GM18519 (cell line): ENCODE data around the gene CTNND2.

Source experiments
- ATAC-seq: cut with Tn5 transposase; IDR thresholded peaks from one replicate; pipeline ENCODE4 v1.9.1; 2021; ENCODE audit warnings: mild to moderate bottlenecking, moderate library complexity; ENCODE audit not compliant: unreplicated experiment, low FRiP score

CTNND2 gene

DNA sequence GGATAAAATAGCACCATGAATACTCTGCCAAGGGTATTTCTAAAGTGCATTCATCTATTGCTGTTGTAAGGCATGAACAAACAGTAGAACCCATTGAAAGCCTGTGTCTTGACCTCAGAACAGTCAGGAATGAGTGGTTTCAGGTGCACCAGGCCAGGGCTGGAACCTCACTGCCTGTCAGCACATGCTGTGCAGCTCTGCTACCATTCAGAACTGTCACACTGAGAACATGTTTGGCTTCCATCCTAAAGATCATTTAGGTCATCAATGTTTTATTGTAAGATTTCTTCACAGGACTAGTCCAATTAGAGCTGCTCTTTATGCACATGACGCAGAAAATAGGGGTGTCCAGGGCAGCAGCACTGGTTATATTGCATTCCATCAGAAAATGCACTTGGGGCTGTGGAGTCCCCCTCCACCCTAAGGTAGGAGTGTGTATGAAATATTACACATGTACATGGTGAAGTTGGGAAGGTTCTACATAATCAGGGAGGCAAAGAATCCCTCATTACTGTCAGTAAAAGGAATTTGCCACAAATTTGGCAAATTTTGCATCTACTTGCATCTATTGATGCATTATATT is 408.0 kb downstream of the CTNND2 start:
- no peak for ATAC-seq

DNA sequence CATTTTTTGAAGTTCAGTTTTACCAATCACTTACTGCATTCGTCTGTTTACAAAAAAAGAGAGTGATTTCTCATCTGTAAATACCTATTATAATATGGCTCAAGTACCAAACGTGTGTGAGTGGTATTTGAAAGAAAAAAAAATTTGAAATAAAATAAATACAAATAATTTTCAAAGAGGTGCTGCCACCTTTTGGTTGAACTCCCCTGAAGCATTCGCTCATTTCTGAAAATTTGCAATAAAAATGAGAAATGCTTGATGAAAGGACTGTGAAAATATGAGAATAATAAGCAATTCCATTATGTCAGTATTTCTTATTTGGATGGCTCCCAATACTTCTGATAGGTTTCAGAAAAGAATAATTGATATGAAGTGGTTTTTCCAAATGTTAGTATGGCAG is 409.9 kb downstream of the CTNND2 start:
- no peak for ATAC-seq

DNA sequence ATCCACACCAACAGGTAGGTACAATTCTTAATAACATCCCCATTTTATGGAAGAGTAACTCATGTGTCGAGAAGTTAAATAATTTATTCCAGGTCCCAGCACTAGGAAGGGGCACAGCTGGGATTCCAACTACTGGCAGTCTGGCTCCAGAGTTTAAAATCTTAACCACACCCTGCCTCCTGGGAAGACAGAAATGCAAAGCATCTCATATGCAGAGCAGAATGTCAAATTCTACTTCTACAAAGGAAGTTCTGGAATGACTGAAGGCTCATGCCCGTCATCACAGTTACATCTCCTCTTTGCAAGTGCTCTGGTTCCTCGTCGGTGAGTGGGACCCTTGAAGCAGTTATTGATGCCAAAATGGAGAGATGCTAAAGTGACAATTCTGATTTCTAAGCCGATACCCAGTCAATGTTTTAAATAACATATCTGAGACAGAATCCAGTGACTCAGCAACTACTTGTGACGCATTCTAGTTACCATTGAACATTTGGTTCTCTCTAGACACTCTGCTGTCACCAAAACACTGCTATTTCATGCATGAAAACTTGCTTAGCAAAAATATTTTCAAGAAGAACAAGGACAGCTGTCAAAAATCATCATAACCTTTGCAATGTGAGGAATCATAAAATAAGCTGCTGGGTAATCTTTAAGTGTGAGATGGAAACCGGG is 412.7 kb downstream of the CTNND2 start:
- ATAC-seq = no peak

DNA sequence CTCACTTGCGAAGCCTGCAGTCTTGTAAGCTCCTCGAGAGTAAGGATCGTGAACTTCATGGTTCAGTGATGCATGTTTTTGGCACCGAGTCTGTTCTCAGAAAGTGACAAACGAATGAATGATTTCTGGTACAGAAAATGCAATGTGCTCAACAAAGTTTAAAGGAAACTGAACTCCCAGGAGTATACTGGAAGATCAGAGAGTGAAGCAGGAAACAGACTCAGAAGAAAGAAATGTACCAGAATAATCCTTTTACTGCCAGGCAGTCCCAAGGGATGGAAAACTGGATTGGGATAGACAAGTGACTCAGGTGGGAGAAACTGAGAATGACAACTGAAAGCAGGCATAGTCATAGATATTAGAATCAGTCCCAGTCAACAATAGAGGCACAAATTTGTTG is 420.6 kb downstream of the CTNND2 start:
- no peak for ATAC-seq

DNA sequence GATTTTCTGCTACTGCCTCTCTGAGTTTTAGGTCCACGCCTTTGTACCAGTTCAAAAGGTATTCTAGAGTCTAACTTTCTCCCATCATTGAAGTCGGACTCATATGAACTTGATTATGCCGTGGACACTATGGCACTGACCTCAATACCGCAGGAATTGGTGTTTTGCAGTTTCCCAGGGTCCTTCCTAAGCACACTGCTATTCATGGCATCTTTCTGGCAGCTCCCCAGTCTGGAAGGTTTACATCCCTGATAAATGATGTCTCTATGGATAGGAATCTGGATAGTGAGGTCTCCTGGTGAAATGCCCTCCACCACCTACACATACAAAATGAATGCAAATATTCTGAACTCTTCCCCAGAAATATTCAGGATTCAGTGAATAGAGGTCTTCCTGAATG is 422.2 kb downstream of the CTNND2 start:
- no peak for ATAC-seq

DNA sequence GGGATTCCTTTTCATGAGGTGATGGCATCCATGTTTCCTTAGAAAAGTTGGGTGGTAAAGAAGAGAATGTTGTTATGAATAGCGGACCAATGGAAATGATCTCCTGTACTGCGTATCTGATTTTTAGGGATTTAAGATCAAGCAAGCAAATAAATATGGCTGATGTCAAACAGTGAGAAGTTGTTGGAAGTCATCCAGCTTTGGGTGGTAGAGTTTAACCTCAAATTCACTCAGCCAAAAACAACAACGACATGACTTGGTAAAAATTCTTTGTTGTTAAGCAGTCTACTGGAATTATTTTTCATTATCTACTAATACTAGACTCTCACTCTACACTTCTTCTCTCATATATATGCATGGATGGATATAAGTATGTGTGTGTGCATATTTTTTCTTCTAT is 426.5 kb downstream of the CTNND2 start:
- no peak for ATAC-seq

DNA sequence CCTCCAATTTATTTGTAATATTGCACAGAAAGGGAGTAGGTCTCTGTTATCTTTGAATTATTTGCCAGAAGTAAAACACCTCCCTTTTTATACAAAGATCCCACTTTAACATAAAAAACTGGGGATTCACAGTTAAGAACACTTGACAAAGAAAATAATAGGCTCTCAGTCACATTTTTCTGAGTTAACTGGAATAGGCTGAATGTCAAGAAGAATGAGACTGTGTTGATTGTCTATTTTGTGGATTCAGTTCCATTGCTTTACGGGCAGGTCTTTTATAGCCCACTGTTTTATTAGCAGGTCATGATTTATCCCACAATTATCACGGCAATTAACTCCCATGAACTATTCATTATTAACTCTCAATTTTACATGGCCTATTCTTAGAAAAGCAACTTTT is 427.4 kb downstream of the CTNND2 start:
- no peak for ATAC-seq

DNA sequence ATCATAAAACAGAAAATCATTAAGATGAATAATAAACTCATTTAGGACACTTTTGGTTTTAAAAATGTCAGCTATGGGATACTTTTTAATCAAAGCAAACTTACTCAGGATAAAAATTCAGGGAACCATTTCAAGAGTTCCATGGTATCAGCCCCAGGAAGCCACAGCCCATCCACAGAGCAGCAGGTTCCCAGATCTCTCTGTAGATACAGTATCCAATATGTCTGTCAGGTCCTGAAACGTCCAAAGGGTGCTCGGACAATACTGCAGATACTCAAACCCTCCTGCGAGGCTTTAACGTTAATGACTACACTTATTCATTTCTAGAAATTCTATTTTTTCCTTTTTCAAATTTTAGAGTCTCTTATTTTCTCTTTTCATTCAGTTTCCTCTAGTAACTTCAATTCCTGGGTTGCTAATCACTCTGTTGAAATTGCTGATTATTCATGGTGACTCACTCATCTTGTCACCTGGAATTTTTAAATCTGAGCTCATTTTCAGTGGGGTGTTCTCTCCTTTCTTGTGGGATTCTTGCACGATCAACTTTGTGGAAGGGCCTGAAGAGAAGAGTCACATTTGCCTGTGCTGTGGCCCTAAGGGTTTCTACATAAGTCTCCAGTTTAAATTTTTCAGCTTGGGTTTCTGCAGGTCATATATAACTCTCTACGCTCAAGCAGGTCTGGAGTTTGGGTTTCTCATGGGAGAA is 435.8 kb downstream of the CTNND2 start:
- ATAC-seq = no peak

DNA sequence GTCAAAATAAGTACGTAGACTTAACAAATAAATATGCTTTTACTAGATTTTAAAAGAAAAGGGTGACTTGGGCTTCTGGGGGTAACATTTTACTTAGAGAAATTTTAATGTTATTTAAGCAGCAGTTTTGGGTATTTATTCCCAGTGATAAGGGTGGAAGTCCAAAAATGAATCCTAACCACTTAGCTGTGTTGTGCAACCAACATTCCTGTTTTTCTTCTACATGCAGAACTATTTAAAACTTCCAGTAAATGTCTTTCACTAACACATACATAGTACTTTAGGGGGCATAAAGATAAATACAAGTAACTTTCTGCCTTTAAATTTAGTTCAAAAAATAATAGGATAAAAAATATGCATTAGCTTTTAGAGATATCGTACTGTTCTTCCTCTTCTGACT is 436.7 kb downstream of the CTNND2 start:
- ATAC-seq = no peak

DNA sequence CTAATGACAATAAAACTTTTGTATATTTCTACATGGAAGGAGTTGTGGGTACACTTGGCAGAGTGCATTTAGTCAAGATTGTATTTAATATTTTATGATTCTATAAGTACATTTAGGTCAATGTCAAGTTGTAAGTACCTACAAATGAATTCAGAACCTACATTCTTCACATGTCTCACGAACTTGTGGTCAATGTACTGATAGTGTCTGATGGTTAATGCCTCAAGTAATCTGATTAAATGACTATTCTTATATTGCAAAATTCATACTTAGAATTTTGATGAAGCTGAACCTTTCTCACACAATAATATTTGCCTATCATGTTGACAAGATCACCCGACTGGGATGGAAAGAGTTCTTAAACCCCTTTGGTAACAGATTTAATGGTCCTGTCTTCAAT is 444.5 kb downstream of the CTNND2 start:
- no peak for ATAC-seq

DNA sequence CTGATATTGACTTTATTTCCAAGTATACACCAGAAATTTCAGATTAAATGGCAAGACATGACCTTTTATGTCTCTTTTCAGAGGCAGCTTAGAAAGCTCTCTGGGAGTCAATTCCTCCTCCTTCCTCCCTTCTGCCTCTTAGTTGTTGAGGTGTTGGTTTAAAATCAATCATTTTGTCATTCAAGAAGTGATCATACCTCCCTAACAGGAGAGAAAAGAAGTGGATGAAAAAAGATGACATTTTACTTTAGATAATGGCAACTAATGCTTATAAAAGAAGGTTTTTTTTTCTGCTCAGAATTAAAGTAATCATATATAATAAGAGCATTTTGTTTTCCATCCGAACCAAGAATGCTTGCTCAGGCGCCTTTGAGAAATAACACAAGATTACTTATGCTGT is 448.7 kb downstream of the CTNND2 start:
- no peak for ATAC-seq

DNA sequence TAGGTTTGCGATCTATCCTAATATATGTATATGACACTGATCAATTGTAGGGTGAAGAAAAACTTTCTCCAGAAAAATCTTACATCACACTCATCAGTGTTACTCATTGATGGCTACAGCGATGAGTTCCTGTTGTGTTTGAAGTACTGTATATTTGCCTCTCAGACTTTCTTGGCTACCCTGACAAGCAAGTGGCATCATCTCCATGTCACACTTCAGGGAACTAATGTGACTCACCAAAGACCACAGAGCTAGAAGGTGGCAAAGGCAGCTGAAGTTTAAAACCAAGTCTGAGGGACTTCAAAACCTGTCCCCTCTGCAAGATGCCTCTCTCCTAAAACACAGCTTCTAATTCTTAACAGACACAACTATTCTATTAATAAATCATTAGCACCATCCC is 451.4 kb downstream of the CTNND2 start:
- no peak for ATAC-seq

DNA sequence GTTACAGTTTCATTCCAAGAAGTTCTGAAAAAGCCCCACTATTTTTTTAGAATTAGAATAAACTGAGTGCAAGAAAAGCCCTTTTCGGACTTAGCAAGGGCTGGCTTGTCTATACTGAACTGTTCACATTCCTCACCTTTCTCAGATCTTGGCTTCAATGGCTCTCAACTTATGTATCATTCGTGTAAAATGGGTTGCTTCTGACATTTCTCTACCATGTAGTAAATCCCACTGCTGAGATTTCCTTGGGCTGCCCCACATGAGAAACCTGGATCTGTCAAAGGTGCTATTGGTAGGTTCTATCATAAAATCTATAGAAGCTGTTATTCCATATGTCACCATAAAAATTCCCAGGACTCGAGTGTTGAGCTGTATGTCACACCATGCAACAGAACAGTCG is 454.3 kb downstream of the CTNND2 start:
- no peak for ATAC-seq

DNA sequence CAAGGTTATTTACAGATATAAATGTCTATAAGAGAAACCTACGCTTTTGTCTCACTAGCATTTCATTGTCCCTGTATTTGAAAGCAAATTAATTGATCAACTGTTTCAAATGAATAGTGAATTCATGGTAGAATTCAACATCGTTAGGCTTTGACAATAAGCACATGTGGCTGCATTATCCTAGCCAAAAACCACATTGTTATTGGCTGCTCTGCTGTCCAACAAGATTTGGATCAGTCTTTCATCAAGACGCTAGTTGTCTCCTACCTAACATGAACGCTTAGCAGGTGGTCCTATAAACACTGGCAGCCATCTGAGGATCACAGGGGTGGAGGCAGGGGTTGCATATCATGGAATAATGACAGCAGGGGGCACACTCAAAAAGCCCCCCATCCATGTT is 455.0 kb downstream of the CTNND2 start:
- ATAC-seq = no peak

DNA sequence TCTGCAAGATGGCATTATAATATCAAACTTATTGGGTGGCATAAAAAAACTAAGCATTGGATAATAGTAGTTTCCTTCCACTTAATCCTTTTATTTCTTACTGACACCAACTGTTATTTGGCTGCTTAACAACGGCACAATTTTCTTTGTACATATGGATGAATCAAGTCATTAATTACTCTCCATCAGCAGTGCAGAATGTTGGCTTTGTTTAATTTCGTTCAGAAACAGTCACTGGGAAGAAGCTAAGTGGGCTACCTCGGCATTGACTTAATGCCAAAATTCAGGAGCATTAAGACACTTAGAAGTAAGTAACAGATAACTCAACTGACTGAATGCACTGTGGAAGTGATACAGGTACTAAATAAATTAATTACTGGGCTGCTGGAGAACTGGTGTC is 460.4 kb downstream of the CTNND2 start:
- ATAC-seq = no peak

DNA sequence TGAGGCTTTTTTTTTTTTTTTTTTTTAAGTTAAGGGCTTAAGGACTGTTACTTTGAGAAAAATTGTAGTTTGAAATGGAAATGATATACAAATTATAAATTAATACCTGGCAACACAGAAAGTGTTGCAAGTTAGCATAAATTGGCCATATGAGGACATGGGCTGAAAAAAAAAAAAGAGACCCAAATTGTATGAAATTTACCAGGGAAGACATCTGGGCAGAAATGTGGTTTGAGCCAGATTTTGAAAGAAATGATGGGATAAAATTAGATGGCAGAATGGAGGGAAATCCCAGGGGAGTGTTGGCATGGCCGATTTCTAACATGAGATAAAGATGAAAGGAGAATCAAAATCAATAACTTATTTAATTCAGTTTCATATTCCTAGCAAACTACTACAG is 472.1 kb downstream of the CTNND2 start:
- ATAC-seq = no peak

DNA sequence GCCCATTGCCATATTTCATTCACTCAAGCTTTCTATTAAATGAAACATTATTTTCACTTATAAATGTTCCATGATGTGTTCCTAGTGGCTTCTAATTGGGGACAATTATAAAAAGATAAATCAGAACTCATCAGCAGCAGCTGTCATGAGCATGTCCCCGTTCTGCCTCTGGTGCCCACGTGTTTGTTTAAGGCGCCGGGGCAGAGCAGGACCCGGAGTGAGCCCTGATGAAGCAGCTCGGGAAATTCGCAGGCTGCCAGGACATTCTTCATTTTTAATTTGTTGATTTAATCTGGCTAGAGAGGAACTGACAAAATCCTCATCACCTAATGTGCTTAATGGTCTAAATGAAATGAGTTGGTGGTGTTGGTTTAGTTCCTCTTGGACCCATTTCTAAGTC is 475.0 kb downstream of the CTNND2 start:
- no peak for ATAC-seq

DNA sequence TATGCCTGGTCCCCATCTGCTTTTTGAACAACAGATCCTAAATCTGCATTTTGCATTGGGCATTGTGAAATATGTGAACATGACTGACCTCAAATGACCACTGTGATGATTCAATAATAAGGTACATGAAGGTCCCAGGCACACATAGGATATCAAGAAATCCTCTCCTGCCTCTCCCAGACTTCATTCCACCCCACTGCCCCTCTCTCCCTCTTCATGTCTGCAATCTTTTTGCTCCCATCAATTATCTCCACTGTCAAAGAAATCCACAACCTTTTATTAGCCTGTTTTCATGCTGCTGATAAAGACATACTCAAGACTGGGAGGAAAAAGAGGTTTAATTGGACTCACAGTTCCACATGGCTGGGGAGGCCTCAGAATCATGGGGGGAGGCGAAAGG is 476.7 kb downstream of the CTNND2 start:
- no peak for ATAC-seq

DNA sequence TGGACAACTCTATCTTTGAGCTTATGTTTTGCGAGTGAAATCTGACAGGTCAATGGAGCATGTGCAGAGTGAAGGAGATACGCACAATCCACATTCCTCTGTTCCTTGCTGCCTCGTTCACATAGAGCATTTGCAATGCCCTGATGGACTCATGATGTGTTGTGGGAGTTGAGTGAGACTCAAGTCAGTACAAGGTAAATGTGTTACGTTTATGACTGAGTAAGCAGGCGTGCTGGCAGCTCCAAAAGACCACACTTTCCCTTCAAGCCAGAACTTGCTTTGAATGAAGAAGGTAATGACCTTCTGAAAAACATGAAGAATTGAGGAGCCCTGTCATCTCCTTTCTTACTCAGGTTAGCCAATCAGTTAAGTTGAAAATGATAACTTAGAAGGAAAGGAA is 477.8 kb downstream of the CTNND2 start:
- ATAC-seq = no peak

DNA sequence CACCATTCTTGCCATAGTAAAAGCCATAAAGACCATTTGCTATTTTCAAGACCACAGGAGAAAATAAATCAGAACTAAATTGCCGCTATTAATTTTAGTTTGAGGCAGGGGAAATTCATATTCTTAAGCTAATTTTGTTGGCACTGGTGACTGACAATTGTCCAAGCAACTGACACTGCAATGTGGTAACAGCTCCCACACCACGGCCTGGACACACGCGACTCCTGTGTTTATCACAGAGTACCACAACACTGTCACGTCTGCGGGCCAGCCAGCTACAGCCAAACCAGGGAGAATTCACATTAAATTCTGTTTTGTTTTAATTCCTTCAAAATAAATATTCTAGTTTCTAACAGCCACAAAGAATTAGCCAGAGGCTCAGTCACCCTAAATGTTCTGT is 481.9 kb downstream of the CTNND2 start:
- no peak for ATAC-seq

DNA sequence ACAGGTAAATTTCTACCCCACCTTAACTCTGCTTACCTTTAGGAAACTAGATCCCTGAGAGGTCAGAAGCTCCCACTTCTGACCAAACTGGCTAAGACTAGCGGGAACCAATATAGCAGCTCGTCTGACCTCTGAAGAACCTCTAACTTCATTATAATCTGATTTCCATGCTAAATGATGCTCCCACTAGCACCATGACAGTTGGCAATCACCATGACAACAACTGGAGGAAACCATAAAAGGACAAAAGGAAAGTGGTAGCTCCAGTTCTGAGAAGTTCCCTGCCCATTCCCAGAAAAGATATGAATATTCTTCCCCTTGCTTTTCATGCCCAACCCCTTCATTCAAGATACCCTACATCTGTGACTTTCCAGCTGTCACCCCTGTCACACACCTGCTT is 483.3 kb downstream of the CTNND2 start:
- no peak for ATAC-seq

DNA sequence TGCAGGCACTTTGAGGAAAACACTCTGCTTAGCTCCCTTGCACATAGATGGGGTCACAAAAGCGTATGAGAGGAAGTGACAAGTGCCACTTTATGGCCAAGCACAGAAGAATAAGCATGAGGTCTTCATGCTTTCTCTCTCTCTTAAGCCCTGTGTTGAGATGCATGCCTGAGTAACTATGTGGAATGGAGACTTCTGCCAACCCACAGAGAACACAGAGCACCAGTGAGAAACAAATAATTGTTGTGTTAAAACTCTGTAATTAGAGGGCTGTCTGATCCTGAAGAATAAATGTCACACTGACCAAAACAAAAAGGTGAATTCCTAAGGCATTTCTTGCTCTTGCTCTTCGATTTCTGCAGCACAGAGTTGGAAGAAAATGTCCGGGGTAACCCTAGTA is 488.5 kb downstream of the CTNND2 start:
- no peak for ATAC-seq
